GM13977 (cell line): Measurements from ENCODE around the gene SP3.

Experiments
- DNase-seq: peaks from one replicate; pipeline ENCODE4 v3.0.0; 2012; ENCODE audit warnings: low spot score
- in situ Hi-C: fragments of 300-500 bp; cut with MboI; formaldehyde crosslinking; loops from one replicate; pipeline ENCODE4 v1.12.0; 2022; ENCODE audit warnings: low sequenced_read_pairs, low pct_unique_long_range_greater_than_20kb, mixed read lengths, inconsistent platforms; ENCODE audit not compliant: unreplicated experiment
- TF ChIP-seq, protein P1 (sequence below): IDR thresholded peaks from 2 replicates; pipeline ENCODE4 v1.5.1; 2012; ENCODE audit warnings: mild to moderate bottlenecking, control low read depth; ENCODE audit not compliant: insufficient read depth; ENCODE audit errors: extremely low read depth, missing control alignments

The SP3 gene

DNA sequence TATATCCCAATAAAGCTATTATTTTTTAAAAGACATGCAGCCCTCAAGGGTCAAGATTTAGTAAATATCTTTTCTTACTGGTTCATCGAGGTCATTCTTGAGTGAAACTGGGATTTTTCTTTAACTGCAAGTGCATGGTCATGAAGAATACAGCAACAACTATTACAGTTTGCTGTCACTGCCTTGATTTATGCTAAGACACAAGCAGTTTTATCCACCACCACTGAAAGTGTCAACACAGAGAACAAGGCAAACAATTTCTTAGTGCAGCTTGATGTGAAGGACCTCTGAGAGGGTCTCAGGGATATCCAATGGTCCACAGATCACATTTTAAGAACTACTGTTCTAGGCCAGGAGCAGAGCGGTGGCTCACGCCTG, 12.1 kb downstream of the SP3 start:
- DNase-seq = no peak
- TF ChIP-seq, protein P1, sequence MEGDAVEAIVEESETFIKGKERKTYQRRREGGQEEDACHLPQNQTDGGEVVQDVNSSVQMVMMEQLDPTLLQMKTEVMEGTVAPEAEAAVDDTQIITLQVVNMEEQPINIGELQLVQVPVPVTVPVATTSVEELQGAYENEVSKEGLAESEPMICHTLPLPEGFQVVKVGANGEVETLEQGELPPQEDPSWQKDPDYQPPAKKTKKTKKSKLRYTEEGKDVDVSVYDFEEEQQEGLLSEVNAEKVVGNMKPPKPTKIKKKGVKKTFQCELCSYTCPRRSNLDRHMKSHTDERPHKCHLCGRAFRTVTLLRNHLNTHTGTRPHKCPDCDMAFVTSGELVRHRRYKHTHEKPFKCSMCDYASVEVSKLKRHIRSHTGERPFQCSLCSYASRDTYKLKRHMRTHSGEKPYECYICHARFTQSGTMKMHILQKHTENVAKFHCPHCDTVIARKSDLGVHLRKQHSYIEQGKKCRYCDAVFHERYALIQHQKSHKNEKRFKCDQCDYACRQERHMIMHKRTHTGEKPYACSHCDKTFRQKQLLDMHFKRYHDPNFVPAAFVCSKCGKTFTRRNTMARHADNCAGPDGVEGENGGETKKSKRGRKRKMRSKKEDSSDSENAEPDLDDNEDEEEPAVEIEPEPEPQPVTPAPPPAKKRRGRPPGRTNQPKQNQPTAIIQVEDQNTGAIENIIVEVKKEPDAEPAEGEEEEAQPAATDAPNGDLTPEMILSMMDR = no peak
- in situ Hi-C loops = no loop called here

DNA sequence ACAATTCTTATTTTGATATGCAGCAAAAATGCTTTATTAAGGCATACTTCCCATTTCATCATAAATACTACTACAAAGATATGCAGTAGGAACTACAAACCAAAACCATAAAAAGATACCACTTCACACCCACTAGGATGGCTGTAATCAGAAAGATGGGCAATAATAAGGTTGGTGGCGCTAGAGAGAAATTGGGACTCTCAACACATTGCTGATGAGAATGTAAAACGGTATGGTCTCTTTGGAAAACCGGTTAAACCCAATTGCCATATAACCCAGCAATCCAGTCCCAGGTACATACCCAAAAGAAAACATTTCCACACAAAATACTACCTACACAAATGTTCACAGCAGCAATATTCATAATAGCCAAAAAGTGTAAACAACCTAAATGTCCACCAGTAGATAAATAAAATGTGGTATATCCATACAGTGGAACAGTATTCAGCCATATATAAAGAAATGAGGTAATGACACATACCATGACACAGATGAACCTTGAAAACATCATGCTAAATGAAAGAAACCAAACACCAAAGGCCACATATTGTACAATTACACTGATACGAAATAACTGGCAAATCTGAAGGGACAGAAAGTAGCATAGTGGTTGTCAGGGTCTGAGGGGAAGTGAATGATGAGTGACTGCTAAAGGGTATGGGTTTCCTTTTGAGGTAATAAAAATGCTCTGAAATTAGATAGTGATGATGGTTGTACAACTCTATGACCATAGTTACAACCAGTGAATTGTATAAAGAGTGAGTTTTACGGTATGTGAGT, 12.7 kb downstream of the SP3 start:
- in situ Hi-C loops = no loop called here
- no peak for DNase-seq
- TF ChIP-seq, protein P1 = no peak

DNA sequence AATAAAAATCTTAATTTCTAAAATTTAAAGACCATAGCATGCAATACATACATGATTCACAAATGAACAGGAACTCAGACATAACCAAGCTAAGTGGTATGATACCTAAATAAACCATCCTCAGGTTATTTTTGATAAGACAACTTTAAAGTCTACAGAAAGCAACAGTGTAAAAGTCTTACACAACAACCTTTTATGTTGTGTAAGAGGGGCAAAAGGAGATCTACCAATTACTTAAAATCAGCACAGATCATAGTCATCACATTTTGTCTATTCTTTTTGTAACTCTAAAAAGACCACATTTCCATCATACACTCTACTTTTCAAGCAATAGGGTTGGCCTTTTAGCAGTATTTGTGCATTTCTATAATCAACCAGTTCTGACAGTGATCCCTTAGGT, 16.3 kb downstream of the SP3 start:
- DNase-seq = no peak
- TF ChIP-seq, protein P1 = no peak
- in situ Hi-C loops = no loop called here

DNA sequence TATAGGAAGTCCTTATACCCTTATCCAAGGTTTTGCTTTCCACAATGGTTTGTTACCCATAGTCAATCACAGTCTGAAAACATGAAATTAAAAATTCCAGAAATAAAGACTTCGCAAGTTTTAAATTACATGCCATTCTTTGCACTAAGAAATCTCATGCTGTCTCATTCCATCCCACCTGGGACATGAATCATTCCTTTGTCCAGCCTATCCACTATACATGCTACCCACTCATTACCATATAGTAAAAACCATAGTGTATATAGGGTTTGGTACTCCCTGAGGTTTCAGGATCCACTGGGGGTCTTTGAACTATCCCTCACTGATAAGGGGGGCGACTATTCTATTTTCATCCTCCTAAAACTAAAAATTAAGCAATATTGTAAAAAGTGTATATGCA, 17.0 kb downstream of the SP3 start:
- DNase-seq = no peak
- TF ChIP-seq, protein P1 = no peak
- in situ Hi-C loops = no loop called here

DNA sequence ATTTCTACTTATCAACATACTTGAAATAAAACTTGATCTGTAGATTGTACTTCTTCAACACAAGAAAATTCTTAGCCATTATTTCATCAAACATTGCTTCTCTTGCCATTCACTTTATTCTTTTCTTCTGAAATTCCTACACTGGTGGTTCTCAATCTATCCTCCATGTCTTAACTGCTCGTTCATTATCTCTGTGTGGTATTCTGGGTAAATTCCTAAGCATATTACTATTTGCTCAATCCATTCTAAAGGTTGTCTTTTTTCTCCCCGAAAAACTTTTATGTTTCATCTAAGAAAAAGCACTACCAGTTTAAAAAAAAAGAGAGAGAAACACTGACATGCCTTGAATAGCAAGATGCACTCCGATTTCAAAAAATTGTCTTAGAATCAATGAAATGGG, 18.0 kb downstream of the SP3 start:
- in situ Hi-C loops = no loop called here
- no peak for DNase-seq
- TF ChIP-seq, protein P1 = no peak

DNA sequence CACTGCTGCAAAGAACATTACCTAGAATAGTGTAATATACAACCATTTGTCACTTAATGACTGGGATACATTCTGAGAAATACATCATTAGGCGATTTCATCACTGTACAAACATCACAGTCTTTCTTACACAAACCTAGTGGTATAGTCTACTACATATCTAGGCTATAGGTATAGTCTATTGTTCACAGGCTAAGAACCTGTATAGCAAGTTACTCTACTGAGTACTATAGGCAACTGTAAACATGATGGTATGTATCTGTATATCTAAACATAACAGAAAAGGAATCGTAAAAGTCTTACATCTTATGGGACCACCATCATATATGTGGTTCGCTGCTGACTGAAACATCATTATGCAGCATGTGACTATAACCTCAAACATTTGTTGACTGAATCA, 21.4 kb downstream of the SP3 start:
- in situ Hi-C loops = no loop called here
- TF ChIP-seq, protein P1 = no peak

More for the DNA sequence above, 21.4 kb downstream of the SP3 start:
- no peak for DNase-seq
